Hematopoietic multipotent progenitor cell treated with erythropoietin and hydrocortisone succinate and interleukin-3 and kit ligand, for 8 days (in vitro differentiated cells): ENCODE results near the gene CEP76.
"Not testable (repeated sequence)": the region's sequence is repeated elsewhere in the genome, so short reads cannot be mapped to it uniquely, and the experiment has no call there.

Experiments used
- DNase-seq: peaks from one replicate; pipeline ENCODE4 v3.0.0-alpha.2; 2015

CEP76 gene

DNA sequence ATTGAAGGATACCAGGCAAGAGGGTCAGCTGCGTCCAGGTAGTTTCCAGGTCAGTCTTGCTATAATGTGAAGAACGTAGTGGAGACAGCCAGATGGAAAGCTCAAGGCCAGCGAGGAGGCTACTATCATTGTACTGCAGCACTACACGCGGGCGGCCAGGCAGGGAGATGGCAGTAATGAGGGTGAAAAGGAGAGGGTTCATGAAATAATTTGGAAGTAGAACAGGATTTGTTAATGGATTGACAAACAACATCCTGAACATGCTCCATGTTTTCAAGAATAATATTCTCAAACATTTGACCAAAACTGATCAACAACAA lies 61.7 kb downstream of the CEP76 start:
- no peak for DNase-seq

GRCh38 chr18:12639990-12640880 lies 62.3 kb downstream of the CEP76 start:
- no peak for DNase-seq

DNA sequence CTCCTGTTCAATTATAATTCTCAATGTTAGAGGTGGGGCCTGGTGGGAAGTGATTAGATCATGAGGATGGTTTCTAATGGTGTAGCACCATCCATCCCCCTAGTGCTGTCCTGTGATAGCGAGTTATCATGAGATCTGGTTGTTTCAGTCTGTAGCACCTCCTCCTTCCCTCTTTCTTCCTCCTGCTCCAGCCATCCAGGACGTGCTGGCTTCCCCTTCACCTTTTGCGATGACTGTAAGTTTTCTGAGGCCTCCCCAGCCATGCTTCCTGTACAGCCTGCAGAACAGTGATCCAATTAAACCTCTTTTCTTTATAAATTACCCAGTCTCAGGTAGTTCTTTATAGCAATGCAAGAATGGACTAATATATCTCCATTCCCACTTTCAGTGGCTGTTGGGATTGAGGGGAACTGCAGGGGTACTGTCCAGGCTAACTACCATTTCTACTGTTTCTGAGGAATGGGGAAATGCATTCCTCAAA lies 63.8 kb downstream of the CEP76 start:
- DNase-seq = no peak

- no peak for DNase-seq
Observed at GRCh38 chr18:12637901-12638643, 64.5 kb downstream of the CEP76 start.

- no peak for DNase-seq
Observed at GRCh38 chr18:12637393-12637792, 65.1 kb downstream of the CEP76 start.

DNA sequence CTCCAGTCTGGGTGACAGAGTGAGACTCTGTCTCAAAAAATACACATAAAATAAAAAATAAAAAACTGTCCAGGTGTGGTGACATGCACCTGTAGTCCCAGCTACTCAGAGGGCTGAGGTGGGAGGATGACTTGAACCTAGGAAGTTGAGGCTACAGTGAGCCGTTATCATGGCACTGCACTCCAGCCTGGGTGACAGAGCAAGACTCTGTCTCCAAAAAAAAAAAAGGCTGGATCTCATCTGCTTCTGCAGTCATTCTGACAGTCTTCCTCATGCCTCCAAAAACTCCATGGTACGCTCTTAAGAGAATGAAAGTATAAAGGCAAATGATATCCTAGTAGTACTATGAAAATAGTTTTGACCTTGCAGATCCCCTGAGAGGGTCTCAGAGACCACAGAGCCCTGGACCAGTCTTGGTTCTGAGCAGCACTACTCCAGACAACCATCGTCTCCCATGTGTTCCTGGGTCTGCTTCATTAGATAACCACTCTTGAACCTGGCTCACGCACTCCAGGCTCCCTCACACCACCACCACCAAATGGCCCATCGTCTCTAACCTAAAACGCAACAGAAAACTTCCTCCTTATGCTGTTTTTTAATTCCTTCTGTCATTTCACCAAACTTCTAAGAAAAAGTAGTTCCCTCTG lies 70.6 kb downstream of the CEP76 start:
- no peak for DNase-seq

- DNase-seq = no peak
Observed at GRCh38 chr18:12630136-12630535, 72.4 kb downstream of the CEP76 start.

DNA sequence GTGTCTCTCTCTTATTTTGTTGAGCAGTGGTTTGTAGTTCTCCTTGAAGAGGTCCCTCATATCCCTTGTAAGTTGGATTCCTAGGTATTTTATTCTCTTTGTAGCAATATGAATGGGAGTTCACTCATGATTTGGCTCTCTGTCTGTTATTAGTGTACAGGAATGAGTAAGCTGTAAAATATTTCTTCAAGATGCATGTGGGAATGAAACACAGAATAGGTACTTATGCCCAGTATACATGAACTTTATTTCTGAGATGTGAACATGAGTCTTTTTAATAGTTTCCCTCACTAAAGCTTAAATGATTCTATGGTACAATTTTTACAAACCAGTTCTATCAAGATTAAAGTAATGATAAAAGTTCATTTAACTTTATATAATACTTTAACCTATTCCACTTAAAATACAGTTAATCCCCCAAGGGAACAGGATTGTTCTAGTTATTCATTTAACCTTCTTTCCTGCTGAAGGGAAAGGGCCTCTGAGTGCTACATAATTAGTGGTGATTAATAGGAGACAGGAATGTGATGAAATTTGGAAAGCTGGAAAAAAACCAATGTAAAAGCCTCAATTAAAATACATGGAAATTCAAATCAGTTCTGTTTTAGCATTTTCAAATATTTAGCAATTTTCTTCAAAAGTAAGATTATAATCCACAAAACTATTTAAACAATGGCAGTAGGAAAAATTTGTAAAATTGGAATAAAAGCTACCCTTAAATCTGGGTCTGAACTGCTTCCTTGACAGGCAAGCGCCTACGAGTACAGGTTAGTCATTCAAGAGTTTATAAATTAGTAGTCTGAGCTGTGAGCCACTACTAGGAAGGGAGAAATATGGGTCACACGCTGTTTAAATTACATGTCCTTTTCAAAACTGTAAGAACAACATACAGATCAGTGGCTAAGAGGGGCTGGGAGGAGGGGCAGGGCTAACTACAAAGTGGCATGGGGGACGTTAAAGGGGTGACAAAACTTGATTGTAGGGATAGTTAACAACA lies 73.5 kb downstream of the CEP76 start:
- DNase-seq = no peak

GRCh38 chr18:12627199-12627598 lies 75.3 kb downstream of the CEP76 start:
- not testable (repeated sequence) for DNase-seq

GRCh38 chr18:12625241-12625640 lies 77.3 kb downstream of the CEP76 start:
- DNase-seq = no peak
